Measurements from ENCODE around the gene BABAM2. TPM values are rescaled to one million over a fixed set of nuclear protein-coding genes. Genes with fewer than 3 reads are reported as not detected.

Gene BABAM2
- polyA plus RNA-seq, 3 donors: 49.0 to 54.2 (median 52.6) TPM

DNA sequence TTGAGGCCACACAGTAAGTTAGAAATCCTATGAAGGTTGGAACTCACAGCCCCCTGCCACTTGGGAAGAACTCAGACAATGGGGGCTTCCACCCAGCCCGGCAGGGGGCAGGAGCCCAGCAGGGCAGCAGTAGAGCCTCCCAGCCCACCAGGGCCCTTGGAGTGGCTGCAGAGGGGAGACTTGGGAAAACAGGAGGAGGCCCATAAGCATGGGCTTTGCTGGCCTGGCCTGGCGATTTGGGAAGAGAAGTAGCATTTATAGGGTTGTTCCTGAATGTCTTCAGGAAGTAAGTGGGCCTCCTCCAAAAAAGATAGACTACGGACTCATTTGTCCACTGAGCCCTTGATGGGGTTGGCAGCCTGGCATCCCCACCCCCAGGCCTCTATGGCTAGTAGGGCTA is 484.7 kb downstream of the BABAM2 start:
- DNase-seq: no peak

DNA sequence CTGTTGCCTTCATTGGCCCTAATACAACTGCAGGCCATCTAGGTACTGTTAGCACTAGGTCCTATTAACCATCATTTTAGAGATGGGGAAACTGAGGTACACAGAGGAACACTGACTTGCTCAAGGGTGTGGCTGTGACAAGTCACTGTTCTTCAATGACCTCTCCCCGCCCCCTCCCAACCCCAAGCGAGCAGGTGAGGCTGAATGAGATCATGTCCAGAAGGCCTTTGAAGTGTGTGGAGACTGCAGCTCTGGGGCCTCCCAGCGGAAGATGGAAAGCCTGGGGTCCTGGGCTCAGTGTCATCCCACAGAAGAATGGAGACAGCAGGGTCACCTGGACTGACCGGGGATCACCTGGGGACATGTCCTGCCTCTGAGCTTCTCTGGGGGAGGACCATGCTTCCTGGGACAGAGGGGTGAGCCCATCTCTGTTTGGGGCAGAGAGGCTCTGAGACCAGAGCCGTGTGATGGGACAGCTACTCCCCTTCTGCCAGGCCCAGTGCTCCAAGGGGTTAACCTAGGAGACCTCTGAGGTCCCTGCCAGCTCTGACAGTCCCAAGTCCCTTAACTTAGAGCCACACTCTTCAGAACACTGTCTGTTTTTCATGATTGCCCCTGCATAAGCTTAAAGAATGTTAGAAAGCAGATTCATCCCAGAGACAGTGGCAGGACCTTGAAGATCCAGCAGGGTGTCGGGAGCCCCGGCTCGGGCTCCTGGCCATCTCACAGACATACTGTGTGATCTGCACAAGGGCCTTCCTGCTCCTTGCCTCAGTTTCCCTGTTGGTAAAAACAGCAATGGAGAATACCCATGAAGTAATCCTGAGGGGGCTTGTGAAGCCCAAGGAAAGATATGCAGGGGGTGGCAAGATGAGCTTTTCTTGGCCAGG is 485.5 kb downstream of the BABAM2 start:
- no peak for DNase-seq

GRCh38 chr2:28377195-28377816 is 486.8 kb downstream of the BABAM2 start:
- DNase-seq: no peak

DNA sequence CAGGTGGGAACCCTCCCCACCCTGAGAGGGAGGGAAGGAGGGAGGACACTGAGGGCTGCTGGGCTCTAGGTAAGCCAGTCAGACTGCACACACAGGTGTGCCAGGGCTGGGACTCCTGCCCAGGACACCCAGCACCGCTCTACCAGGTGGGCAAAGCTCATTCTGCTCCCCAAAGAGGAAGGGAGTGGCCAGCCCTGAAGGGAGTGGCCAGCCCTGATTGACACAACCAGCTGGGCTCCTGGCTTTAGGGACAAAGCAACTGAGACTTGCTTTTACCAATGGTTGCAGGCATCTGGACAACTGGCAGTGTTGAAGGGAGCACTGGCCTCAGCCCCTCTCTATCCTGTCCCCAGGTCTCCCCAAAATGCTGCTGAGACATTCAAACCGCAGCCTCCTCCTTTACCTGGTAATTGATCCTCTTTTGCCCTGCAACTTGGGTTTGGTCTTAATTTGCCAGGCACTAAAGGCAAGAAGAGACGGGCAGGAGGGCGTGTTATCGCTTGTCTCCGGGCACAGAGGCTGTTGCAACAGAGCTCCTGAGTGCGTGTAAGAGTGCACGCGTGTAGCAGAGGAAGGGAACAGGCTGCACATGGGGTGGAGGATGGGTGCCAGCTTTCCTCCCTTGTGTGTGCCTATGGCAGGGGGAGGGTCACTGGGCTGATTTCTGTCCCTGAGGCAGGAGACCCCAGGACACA is 487.6 kb downstream of the BABAM2 start:
- DNase-seq: no peak

- no peak for DNase-seq
Measured at GRCh38 chr2:28378679-28379584, 488.4 kb downstream of the BABAM2 start.

- no peak for DNase-seq
Measured at GRCh38 chr2:28380219-28380618, 489.7 kb downstream of the BABAM2 start.

GRCh38 chr2:28381225-28382180 is 491.0 kb downstream of the BABAM2 start:
- DNase-seq: no peak

- DNase-seq: no peak
Measured at GRCh38 chr2:28382755-28383154, 492.2 kb downstream of the BABAM2 start.

DNA sequence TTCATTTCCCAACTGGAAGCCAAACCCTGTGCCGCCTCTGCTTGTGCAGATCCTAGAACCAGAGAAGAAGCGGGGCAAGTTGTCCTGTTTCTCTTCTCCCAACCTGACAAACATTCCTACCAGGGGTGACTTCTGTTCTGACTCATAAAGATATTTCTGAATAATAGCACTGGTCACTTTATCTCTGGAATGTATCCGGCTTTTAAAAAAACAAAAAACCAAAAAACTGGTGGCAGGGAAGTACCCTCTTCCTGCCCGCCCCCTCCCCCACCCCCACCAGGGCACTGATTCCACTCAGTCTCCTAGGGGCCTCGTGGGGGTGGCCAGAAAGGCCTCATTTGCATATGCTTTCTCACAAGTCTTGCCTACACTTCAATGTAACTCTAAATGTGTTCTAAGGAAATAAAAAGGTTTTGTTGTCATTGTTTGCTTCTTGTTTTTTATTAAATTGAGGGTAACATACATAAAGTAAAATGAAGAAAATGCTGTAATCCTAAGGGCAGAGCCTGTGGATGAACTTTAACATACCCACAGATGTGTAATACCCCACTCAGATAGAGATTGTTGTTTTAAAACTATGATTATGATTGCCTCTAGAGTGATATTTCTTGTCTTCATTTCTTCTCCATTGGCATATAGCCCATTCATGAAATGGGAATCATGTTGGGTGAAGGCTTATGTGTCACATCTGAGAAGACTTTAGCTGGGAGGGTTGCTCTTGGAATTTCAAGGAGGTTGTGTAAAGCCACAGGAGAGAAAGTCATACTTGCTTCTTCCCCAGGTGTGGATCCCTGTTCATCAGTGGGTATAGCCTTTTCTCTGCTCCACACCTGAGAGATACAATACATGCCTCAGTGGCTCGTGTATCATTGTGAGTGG is 496.8 kb downstream of the BABAM2 start:
- no peak for DNase-seq

Other genes starting within 250 kb of the BABAM2 start
- 10 to 100 TPM; 57.2 to 68.9 (median 65.8) TPM for gene SUPT7L, start 227.1 kb upstream of the BABAM2 start, polyA plus RNA-seq (ENCODE audit: insufficient read length in 3 of 3)
- 10 to 100 TPM; 32.1 to 40.6 (median 33.8) TPM for gene SLC4A1AP, start 226.8 kb upstream of the BABAM2 start, polyA plus RNA-seq (ENCODE audit: insufficient read length in 3 of 3)
- gene MRPL33, start 119.0 kb upstream of the BABAM2 start, polyA plus RNA-seq (ENCODE audit: insufficient read length in 3 of 3): 100 to 1,000 TPM; 132 to 153 (median 152) TPM
- 10 to 100 TPM in 1 of 3 donors, 1 to 10 TPM in 2; 7.4 to 10.1 (median 8.4) TPM for gene RBKS, start 342 bp upstream of the BABAM2 start, polyA plus RNA-seq (ENCODE audit: insufficient read length in 3 of 3)